Measurements from ENCODE around the gene PTPRD. TPM values are rescaled to one million over a fixed set of nuclear protein-coding genes. Genes with fewer than 3 reads are reported as not detected.
A peak's percentile ranks its signal among the peaks of the same experiment; 100 is the strongest.

The PTPRD gene
- total RNA-seq, 2 experiments from 2014 or later = not detected

GRCh38 chr9:8429768-8430167 lies 2183.0 kb downstream of the PTPRD start:
- H3K27ac Mint-ChIP-seq = peak overlapping the region; percentile 61
- H3K9me3 Mint-ChIP-seq = peaks cover 2% of the 10 kb centered on the region

GRCh38 chr9:8429157-8429556 lies 2183.6 kb downstream of the PTPRD start:
- DNase-seq = no peak
- Mint-ChIP-seq H3K27ac (peak overlapping the region; percentile 61), H3K9me3 (peaks cover 2% of the 10 kb centered on the region), H3K4me3 (no peak overlapping the region), H3K27me3 (no peaks in the 10 kb centered on the region), H3K36me3 (ENCODE audit: low read depth) (peaks cover 2% of the 10 kb centered on the region), H3K4me1 (peaks cover 32% of the 10 kb centered on the region)
- POLR2A ChIA-PET = no interaction called here
- CTCF ChIA-PET = no interaction called here

More at GRCh38 chr9:8429768-8430167, 2183.0 kb downstream of the PTPRD start:
- CTCF ChIA-PET = no interaction called here
- DNase-seq = no peak
- Mint-ChIP-seq H3K36me3 (ENCODE audit: low read depth) (peaks cover 2% of the 10 kb centered on the region), H3K4me3 (no peak overlapping the region), H3K4me1 (peaks cover 32% of the 10 kb centered on the region), H3K27me3 (no peaks in the 10 kb centered on the region)
- POLR2A ChIA-PET = no interaction called here

GRCh38 chr9:8428389-8428788 lies 2184.4 kb downstream of the PTPRD start:
- ChIA-PET POLR2A (no interaction called here), CTCF (no interaction called here)
- Mint-ChIP-seq H3K4me1 (peaks cover 32% of the 10 kb centered on the region), H3K36me3 (ENCODE audit: low read depth) (peaks cover 2% of the 10 kb centered on the region), H3K9me3 (peaks cover 2% of the 10 kb centered on the region), H3K27me3 (no peaks in the 10 kb centered on the region), H3K4me3 (no peak overlapping the region), H3K27ac (peak overlapping the region; percentile 61)
- no peak for DNase-seq

- Mint-ChIP-seq H3K4me1 (peaks cover 23% of the 10 kb centered on the region), H3K4me3 (no peak overlapping the region), H3K27me3 (no peaks in the 10 kb centered on the region), H3K9me3 (peaks cover 2% of the 10 kb centered on the region), H3K27ac (no peak overlapping the region), H3K36me3 (ENCODE audit: low read depth) (peaks cover 2% of the 10 kb centered on the region)
- POLR2A ChIA-PET = no interaction called here
- DNase-seq = no peak
- CTCF ChIA-PET = no interaction called here
Measured at GRCh38 chr9:8424786-8425410, 2187.9 kb downstream of the PTPRD start.

- DNase-seq = no peak
- Mint-ChIP-seq H3K9me3 (no peaks in the 10 kb centered on the region), H3K36me3 (ENCODE audit: low read depth) (no peaks in the 10 kb centered on the region), H3K27ac (no peak overlapping the region), H3K4me3 (no peak overlapping the region), H3K27me3 (no peaks in the 10 kb centered on the region), H3K4me1 (no peaks in the 10 kb centered on the region)
- ChIA-PET POLR2A (no interaction called here), CTCF (no interaction called here)
Measured at GRCh38 chr9:8420416-8420815, 2192.4 kb downstream of the PTPRD start.

- no peaks in the 10 kb centered on the region for H3K27me3 Mint-ChIP-seq
- POLR2A ChIA-PET = no interaction called here
- H3K9me3 Mint-ChIP-seq = no peaks in the 10 kb centered on the region
- CTCF ChIA-PET = no interaction called here
- no peaks in the 10 kb centered on the region for H3K4me1 Mint-ChIP-seq
- no peak overlapping the region for H3K4me3 Mint-ChIP-seq
- no peak for DNase-seq
- no peak overlapping the region for H3K27ac Mint-ChIP-seq
- H3K36me3 Mint-ChIP-seq (ENCODE audit: low read depth) = no peaks in the 10 kb centered on the region
Measured at GRCh38 chr9:8419596-8420275, 2193.1 kb downstream of the PTPRD start.

GRCh38 chr9:8417341-8417740 lies 2195.5 kb downstream of the PTPRD start:
- DNase-seq = no peak
- no peak overlapping the region for H3K4me3 Mint-ChIP-seq
- ChIA-PET CTCF (no interaction called here), POLR2A (no interaction called here)
- H3K27ac Mint-ChIP-seq = no peak overlapping the region
- no peaks in the 10 kb centered on the region for H3K4me1 Mint-ChIP-seq
- H3K9me3 Mint-ChIP-seq = no peaks in the 10 kb centered on the region
- no peaks in the 10 kb centered on the region for H3K36me3 Mint-ChIP-seq (ENCODE audit: low read depth)
- H3K27me3 Mint-ChIP-seq = peaks cover 2% of the 10 kb centered on the region

- peaks cover 4% of the 10 kb centered on the region for H3K4me1 Mint-ChIP-seq
- H3K27me3 Mint-ChIP-seq = peaks cover 2% of the 10 kb centered on the region
- no peak overlapping the region for H3K4me3 Mint-ChIP-seq
- no peaks in the 10 kb centered on the region for H3K36me3 Mint-ChIP-seq (ENCODE audit: low read depth)
- DNase-seq = no peak
- H3K9me3 Mint-ChIP-seq = no peaks in the 10 kb centered on the region
- POLR2A ChIA-PET = no interaction called here
- CTCF ChIA-PET = no interaction called here
- H3K27ac Mint-ChIP-seq = no peak overlapping the region
Measured at GRCh38 chr9:8412327-8412726, 2200.5 kb downstream of the PTPRD start.

- DNase-seq = no peak
- ChIA-PET CTCF (no interaction called here), POLR2A (no interaction called here)
- no peak overlapping the region for H3K4me3 Mint-ChIP-seq
- peaks cover 4% of the 10 kb centered on the region for H3K4me1 Mint-ChIP-seq
- peaks cover 2% of the 10 kb centered on the region for H3K27me3 Mint-ChIP-seq
- H3K27ac Mint-ChIP-seq = no peak overlapping the region
- H3K9me3 Mint-ChIP-seq = no peaks in the 10 kb centered on the region
- no peaks in the 10 kb centered on the region for H3K36me3 Mint-ChIP-seq (ENCODE audit: low read depth)
Measured at GRCh38 chr9:8408575-8409190, 2204.1 kb downstream of the PTPRD start.

- DNase-seq = no peak
- Mint-ChIP-seq H3K4me3 (no peak overlapping the region), H3K4me1 (no peaks in the 10 kb centered on the region), H3K36me3 (ENCODE audit: low read depth) (no peaks in the 10 kb centered on the region), H3K27ac (no peak overlapping the region), H3K9me3 (no peaks in the 10 kb centered on the region), H3K27me3 (no peaks in the 10 kb centered on the region)
- POLR2A ChIA-PET = no interaction called here
- CTCF ChIA-PET = no interaction called here
Measured at GRCh38 chr9:8401961-8402705, 2210.7 kb downstream of the PTPRD start.

GRCh38 chr9:8400378-8400777 lies 2212.4 kb downstream of the PTPRD start:
- no peaks in the 10 kb centered on the region for H3K36me3 Mint-ChIP-seq (ENCODE audit: low read depth)
- H3K27ac Mint-ChIP-seq = no peak overlapping the region
- no peaks in the 10 kb centered on the region for H3K4me1 Mint-ChIP-seq
- no peaks in the 10 kb centered on the region for H3K9me3 Mint-ChIP-seq
- no peak for DNase-seq
- CTCF ChIA-PET = no interaction called here
- POLR2A ChIA-PET = no interaction called here
- no peaks in the 10 kb centered on the region for H3K27me3 Mint-ChIP-seq
- H3K4me3 Mint-ChIP-seq = no peak overlapping the region

GRCh38 chr9:8395022-8395421 lies 2217.8 kb downstream of the PTPRD start:
- H3K9me3 Mint-ChIP-seq = no peaks in the 10 kb centered on the region

GRCh38 chr9:8394341-8394740 lies 2218.5 kb downstream of the PTPRD start:
- CTCF ChIA-PET = no interaction called here
- peaks cover 1% of the 10 kb centered on the region for H3K27me3 Mint-ChIP-seq
- H3K4me1 Mint-ChIP-seq = no peaks in the 10 kb centered on the region
- H3K36me3 Mint-ChIP-seq (ENCODE audit: low read depth) = no peaks in the 10 kb centered on the region
- H3K9me3 Mint-ChIP-seq = no peaks in the 10 kb centered on the region
- no peak overlapping the region for H3K27ac Mint-ChIP-seq
- DNase-seq = no peak
- H3K4me3 Mint-ChIP-seq = no peak overlapping the region
- POLR2A ChIA-PET = no interaction called here

More at GRCh38 chr9:8395022-8395421, 2217.8 kb downstream of the PTPRD start:
- Mint-ChIP-seq H3K36me3 (ENCODE audit: low read depth) (no peaks in the 10 kb centered on the region), H3K4me3 (no peak overlapping the region), H3K27me3 (peaks cover 1% of the 10 kb centered on the region), H3K4me1 (no peaks in the 10 kb centered on the region), H3K27ac (no peak overlapping the region)
- ChIA-PET CTCF (no interaction called here), POLR2A (no interaction called here)
- no peak for DNase-seq

Measured in activated CD4-positive, alpha-beta memory T cell treated with anti-CD3 and anti-CD28 coated beads, Interleukin-2, amount 10 ng/mL, durations not matched to agents 7 days and 5 days (primary cell).